GM18508 (cell line): Measurements from ENCODE around the gene NSDHL.
A peak's percentile ranks its signal among the peaks of the same experiment; 100 is the strongest.
"Not testable (repeated sequence)": the region's sequence is repeated elsewhere in the genome, so short reads cannot be mapped to it uniquely, and the experiment has no call there.

Source experiments
- ATAC-seq: cut with Tn5 transposase; IDR thresholded peaks from one replicate; pipeline ENCODE4 v1.9.1; 2021; ENCODE audit warnings: moderate number of reproducible peaks; ENCODE audit not compliant: insufficient read depth, unreplicated experiment

NSDHL gene

DNA sequence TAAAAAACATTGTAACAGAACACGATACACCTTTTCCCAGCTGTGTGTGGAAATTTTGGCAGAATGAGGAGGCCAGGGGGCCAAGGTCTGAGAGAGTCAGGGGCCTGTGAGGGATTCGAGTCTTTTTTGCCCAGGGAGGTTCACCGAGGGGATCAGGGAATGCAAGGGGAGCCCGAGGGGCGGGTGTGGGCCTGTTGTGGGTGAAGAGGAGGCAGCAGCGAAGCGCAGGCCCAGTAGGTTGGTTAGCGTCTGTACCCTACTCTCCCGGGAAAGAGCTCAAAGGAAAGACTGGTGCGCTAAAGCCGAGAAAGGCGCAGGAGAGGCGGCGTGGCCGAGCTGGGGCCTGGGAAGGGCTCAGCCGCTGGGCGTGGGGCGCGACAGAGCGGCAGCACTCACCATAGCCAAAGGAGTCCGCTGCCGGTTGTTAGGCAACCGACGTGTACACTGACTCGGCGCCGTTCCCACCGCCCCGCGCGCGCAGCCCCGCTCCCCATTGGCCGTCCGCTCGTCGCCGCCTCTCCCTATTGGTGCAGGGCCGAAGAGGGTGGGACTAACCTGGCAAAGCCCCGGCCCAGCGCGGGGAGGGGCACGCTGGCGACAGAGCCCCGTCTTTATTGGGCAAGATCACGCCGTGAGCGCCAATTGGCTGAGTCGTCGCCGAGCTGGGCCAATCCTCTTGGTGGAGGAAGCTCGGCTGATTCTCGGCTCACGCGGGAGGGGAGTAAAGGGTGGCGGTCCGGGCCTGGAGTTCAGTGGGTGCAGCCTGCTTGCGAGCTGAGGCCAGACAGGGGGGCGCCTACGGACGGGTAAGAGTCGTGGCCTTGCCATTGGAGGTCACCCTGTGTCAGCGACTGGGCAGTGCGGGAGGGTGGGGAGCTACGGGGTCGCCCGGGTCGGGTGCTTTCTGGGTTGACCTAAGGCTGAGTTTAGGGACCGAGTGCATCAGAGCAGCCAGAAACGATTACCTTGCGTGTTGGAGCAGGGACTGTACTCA, at the start of gene NSDHL, which contains the start of gene CETN2:
Gene NSDHL (plus strand): TSS at position 752 of the 994 bp plus-strand sequence. CDS start 15,262 bp downstream, outside the sequence.
Gene CETN2 (minus strand): TSS at position 446 of the 994 bp plus-strand sequence. CDS start 47 bp downstream, at position 399.
- peak; percentile 92 for ATAC-seq

GRCh38 chrX:152787062-152787461, 43.8 kb upstream of the NSDHL start:
- ATAC-seq: not testable (repeated sequence)

- no peak for ATAC-seq
Observed at GRCh38 chrX:152798945-152799344, 31.9 kb upstream of the NSDHL start.

GRCh38 chrX:152806035-152806434, 24.8 kb upstream of the NSDHL start:
- no peak for ATAC-seq

GRCh38 chrX:152810403-152810802, 20.5 kb upstream of the NSDHL start:
- ATAC-seq: no peak

DNA sequence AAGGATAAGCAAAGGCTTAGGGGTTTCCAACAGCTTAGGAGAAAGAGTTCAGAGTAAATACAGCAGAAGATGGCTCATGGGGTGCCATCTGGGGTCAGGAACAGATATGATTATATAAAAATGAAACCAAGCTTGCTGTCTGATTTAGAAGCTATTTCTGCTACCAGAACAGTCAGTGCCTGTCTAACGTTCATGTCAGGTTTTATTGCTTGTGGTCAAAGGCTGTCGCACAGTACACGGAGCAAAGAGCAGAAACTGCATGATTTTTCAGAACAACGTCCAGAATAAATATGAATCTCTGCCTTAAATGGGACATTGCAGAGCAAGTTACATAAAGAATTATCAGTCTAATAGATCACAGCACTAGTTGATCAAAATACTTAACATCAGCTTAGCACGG, 17.7 kb upstream of the NSDHL start:
- ATAC-seq: no peak

- ATAC-seq: no peak
Observed at GRCh38 chrX:152814048-152814447, 16.8 kb upstream of the NSDHL start.

DNA sequence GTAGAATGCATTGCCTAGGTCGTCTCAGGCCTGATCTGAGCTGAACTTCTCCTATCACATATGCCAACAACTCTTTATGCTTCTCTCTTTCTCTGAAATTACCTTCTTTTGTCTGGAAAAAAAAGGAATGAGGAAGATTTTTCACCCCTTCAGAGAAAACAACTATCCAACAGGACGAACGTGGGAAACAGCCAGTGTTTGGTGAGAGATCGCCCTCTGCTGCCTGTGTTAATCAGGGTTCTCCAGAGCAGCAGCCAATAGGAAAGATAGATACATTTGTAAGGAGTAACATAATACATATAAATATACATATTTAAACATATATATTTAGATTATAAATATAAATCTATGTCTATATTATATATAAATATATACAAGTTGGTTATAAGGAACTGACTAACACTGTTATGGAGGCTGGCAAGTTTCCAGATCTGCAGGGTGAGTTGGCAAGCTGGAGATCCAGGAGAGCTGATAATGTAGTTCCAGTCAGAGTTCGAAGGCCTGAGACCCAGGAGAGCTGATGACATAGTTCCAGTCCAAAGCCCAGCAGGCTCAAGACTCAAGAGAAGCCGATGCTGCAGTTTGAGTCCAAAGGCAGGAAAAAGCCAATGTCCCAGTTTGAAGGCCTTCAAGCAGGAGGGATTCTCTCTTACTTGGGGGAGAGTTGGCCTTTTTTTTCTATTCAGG, 13.6 kb upstream of the NSDHL start:
- no peak for ATAC-seq

DNA sequence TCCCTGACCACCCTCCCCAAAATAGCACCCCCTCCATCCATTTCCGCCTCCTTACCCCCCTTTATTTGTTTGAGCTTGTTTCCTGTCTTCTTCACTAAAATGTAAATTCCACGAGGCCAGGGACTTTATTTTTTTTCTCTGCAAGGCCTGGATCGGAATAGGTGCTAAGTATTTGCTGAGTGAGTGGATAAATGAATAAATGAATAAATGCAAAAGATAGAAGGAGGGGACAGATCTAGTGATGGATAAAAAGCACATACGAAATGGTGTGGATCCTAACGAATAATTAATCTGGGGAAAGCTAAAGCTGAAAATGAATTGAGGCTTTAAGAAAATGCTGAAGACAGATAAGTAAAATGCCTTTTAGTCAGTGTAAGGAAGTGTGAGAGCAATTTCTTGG, 12.5 kb upstream of the NSDHL start:
- ATAC-seq: no peak

GRCh38 chrX:152819266-152819665, 11.6 kb upstream of the NSDHL start:
- ATAC-seq: no peak

GRCh38 chrX:152819732-152820131, 11.1 kb upstream of the NSDHL start:
- ATAC-seq: no peak

DNA sequence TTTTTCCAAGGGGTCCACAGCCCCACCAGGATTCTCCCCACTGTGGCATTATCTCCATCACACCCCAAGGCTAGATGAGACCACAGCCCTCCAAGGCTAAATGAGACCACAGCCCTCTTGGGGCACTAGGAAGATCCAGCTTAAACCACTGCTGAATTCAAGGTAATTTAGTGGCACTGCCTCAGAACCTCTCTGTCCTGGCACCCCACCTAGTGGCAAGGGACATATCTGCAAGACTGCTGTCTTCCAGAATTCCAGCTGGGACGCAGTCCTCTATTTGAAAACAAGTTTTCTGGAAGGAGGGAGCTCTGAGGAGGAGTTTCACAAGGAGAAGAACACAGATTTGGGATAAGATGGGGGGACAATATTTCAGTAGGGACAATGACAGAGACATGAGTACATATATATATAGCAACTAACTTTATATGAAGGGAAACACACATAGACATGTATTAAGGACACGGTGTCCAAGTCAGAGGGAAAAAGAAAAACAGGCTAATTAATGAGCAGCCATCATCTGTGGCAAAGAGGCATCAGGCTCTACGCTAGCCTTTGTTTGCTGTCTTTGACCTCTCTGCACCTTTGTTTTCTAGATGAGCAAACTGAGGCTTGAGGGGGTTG, 9.6 kb upstream of the NSDHL start:
- ATAC-seq: no peak

DNA sequence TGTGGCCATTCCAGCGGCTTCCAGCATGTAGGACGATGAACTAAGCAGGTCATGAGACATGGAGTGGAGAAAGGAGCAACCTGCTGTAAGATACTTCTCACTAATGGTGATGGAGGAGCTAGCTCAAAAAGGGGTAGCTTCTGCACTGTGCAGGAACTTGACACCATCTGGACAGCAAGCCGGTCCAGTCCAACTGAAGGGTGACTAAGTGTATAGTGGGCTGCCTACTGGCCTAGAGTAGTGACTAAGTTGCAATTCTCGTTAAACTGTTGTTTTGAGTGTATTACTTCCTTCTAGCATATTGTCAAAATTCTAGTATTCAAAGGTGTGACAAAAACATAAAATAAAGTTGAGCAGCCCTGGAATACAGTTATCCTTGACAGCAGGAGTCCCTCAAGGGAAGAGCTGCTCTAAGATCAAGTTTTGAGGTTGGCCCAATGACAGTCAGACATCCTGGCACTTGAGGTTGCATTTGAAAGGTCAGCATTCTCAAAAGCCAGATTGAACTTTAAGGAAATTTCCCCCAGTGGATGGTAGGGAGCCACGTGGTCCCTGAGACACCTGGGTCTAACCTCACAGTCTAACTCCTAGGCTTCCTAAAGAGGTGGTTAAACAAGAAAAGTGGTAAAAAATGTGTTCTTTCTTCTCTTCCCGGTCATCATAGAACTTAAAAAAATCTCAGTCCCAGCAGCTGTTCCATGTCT, 8.3 kb upstream of the NSDHL start:
- ATAC-seq: no peak

DNA sequence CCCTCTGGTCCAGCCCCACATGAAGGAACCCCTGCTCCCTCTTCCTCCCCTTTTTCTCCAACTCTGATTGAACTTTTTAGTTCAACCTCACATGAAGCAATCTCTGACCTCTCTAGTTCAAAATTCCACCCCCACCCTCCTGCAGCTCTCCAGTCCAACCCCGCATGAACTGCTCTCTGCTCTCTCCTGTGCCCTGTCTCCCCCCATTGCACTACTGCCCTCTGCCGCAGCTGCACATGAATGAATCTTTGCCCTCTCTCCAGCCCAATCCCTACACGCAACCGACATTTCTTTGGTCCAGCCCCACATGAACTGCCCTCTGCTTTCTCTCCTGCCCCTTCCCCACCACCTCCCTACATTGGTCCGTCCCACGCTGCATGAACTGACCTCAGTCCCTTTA, 7.2 kb upstream of the NSDHL start:
- no peak for ATAC-seq

- no peak for ATAC-seq
Observed at GRCh38 chrX:152824841-152825374, 6.0 kb upstream of the NSDHL start.

DNA sequence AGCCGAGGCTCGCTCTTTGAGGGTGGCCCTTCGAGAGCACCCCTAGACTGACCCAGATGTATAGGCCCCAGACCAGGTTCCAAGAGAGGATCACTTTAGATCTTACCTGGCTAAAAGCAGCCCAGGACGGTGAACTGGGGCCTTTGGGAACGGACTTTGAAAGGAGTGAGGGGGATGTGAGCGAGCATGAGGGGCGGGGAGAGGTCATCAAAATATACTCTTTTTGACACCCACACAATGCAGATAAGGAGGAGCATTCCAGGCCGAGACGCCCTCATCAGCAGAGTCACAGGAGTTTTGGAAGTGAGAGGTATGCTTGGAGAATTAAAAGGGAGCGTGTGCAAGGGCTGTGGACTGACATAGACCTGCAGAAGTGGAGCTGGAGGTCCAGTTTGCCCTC, 528 bp downstream of the NSDHL start:
- no peak for ATAC-seq

DNA sequence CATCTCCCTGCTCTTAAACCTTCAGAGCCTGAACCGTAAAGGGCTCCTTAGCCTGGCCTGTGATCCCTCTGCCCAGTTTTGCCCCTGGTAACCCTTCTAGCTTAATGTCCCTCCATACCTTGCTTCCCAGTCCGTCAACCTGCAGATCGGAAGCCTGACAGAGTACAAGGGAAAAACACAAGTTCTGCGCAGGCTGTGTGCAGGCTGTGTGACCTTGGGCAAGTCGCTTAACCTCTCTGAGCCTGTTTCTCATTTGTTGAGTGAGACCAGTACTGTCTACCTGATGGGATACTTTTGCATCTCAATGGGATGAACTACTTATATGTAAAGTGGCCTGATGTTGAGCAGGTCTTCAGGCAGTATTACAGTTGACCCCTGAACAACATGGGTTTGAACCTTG, 1.7 kb downstream of the NSDHL start:
- no peak for ATAC-seq

GRCh38 chrX:152833378-152833777, 2.5 kb downstream of the NSDHL start:
- no peak for ATAC-seq

GRCh38 chrX:152835470-152835869, 4.6 kb downstream of the NSDHL start:
- ATAC-seq: not testable (repeated sequence)

DNA sequence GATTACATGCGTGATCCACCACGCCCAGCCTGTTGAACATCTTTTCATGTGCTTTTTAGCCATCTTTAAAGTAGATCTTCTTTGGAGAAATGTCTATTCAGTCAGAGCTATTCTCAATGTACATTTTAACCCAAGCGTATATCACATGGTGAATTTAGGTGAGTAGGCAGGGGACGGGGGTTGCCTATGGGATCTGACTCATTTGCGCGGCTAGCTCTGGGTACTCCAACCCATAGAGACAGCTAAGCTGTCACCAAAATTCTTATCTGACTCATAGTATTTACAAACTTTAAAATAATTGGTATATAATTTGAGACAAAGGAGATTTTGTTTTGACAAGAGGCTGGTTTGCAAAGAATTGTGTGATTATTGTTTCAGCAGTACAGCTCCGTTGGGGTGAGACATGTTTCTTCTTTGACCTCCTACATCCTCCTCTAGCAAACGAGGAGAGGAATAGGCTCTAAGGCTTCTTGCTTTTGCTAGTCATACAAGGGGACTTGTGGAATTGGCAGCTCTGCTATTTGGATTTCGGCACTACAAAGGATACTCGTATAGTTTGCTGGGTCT, 12.0 kb downstream of the NSDHL start:
- ATAC-seq: no peak
